Fibroblast of mammary gland (primary cell): ENCODE data around the gene TPCN2.

Experiments used
- DNase-seq: peaks from one replicate; pipeline ENCODE4 v3.0.0-alpha.2; 2010; ENCODE audit warnings: low read depth
- H3K4me3 ChIP-seq: 2 replicates; pipeline ENCODE4 v1.5.1; 2011; ENCODE audit warnings: low read depth, mild to moderate bottlenecking, low read length, moderate library complexity; ENCODE audit not compliant: control insufficient read depth
- CTCF ChIP-seq: conservative IDR thresholded peaks from 2 replicates; pipeline ENCODE4 v1.5.1; 2011; ENCODE audit warnings: low read depth, low read length, inconsistent platforms; ENCODE audit not compliant: control insufficient read depth, insufficient read depth

The TPCN2 gene

GRCh38 chr11:69010964-69011623, 37.6 kb upstream of the TPCN2 start:
- peak overlapping the region; percentile 50 for H3K4me3 ChIP-seq
- peak; percentile 67 for DNase-seq
- TF ChIP-seq CTCF, result no peak

DNA sequence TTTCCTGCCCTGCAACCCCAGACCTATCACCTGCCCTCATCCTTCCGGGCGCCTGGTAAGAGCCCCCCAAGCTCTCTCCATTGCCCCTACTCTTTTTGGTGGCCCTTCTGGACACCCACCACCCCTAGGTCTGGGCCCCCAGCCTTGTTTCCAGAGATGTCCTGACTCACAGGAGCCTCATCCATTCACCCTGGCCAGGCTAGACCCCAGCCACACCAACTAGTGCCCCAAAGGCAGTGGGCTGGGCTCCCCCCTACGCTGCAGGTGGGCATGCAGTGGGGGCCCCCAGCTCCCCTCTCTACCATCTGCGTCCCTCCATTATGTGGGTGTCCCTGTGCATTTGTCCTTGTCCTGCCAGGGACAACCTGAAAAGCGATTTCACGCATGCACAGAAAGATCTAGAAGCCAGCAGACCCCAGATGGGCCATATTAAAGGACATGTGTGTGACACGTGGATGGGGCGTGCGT, 37.1 kb upstream of the TPCN2 start:
- DNase-seq, result no peak
- H3K4me3 ChIP-seq, result peak overlapping the region; percentile 50
- no peak for TF ChIP-seq CTCF

- no peak for TF ChIP-seq CTCF
- peak overlapping the region; percentile 50 for H3K4me3 ChIP-seq
- peak; percentile 56 for DNase-seq
Observed at GRCh38 chr11:69012092-69013008, 36.4 kb upstream of the TPCN2 start.

DNA sequence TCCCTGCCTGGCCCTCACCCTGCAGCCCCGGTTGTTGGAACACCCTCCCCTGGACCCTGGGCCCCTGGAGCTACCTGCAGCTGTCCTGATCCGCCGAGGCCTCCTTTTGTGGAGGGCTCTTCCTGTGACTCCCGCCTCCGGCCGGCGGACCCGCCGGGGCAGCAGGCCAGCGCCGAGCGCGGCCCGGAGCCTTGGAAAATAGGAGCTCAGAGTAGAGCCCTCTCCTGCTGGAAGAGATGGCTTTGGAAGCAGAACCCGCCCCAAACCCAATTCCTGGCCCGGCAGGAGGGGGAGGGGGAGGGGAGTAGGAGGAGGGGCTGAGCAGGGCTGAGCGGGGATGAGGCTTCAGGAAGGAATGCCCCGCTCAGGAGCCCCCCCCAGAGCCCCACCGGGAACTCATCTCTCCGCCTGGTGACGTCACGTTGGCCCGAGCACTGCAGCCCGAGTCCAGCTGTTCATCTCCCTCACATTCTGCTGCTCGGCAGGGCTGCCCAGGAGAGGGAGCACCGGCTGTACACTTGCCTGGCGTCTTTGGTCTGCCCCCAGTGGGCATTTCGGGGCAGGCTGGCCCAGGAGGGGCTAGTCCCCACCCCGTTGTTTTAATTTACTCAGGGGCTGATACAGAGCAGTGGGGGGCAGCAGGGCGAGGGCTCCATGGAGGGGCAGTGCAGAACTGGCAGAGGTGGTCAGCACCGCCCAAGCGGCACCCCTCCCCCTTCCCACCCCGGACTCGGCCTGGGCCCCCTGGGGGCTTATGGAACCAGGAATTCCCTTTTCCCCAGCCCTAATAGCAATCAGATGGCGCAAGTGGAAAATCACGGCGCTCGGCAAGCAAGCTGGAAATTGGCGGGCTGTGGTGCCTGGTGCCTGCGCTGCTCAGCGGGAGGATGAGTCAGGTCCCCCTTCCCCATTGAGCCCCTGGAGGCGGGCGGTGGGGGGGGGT, 35.5 kb upstream of the TPCN2 start, which contains the start of gene MRGPRF:
MRGPRF (minus strand) TSS at position 238 of the 943 bp plus-strand sequence. CDS start 3,345 bp downstream, outside the sequence.
- TF ChIP-seq CTCF, result peak; percentile 60
- DNase-seq, result peak; percentile 89
- peak within 1 kb of the TSS; percentile 50 for H3K4me3 ChIP-seq

- no peak for DNase-seq
- no peak overlapping the region for H3K4me3 ChIP-seq
- TF ChIP-seq CTCF, result no peak
Observed at GRCh38 chr11:69014084-69014851, 34.5 kb upstream of the TPCN2 start.
